Natural killer cell treated with Interleukin-12 subunit alpha and Interleukin-12 subunit beta and Interleukin-15 and Interleukin-18, amount 100 ng/mL, for 72 hours (primary cell): ENCODE data around the gene HGD. TPM values are rescaled to one million over a fixed set of nuclear protein-coding genes. Genes with fewer than 3 reads are reported as not detected.
"Not testable (repeated sequence)": the region's sequence is repeated elsewhere in the genome, so short reads cannot be mapped to it uniquely, and the experiment has no call there.

Experiments
- ATAC-seq, 2 donors: fragments of 150-1000 bp; cut with Tn5 transposase in 1 of 2; sonication (Bioruptor Pico), chemical (Tn5 transposase) in 1 of 2; 2 replicates each; pipeline ENCODE4 v1.10.0; 2021
- DNase-seq: peaks from one replicate; pipeline ENCODE4 v3.0.0; 2022; ENCODE audit warnings: low spot score
- H3K27ac Mint-ChIP-seq, 2 donors: 1 replicate in 1 of 2; 2 replicates in 1 of 2; pipeline ENCODE4 v1.8.0; 2022; ENCODE audit warnings: mixed read lengths in 2 of 2, mild to moderate bottlenecking in 1 of 2, moderate library complexity in 1 of 2
- H3K27me3 Mint-ChIP-seq, 2 donors: 1 replicate in 1 of 2; 2 replicates in 1 of 2; pipeline ENCODE4 v1.8.0; 2022; ENCODE audit warnings: mixed read lengths in 2 of 2
- H3K36me3 Mint-ChIP-seq: one replicate; pipeline ENCODE4 v1.8.0; 2022; ENCODE audit warnings: mixed read lengths
- H3K4me1 Mint-ChIP-seq, 2 donors: 1 replicate in 1 of 2; 2 replicates in 1 of 2; pipeline ENCODE4 v1.8.0; 2022; ENCODE audit warnings: low read depth in 2 of 2, mixed read lengths in 2 of 2, mild to moderate bottlenecking in 1 of 2
- H3K4me3 Mint-ChIP-seq: one replicate; pipeline ENCODE4 v1.8.0; 2022; ENCODE audit warnings: mixed read lengths
- H3K9me3 Mint-ChIP-seq: 2 replicates; pipeline ENCODE4 v1.8.0; 2022; ENCODE audit warnings: mixed read lengths
- total RNA-seq, 2 donors: library from RNA; stranded (reverse); gene quantifications; one replicate each; pipeline ENCODE4 v1.2.3, GENCODE V29; 2022

Gene HGD, protein sequence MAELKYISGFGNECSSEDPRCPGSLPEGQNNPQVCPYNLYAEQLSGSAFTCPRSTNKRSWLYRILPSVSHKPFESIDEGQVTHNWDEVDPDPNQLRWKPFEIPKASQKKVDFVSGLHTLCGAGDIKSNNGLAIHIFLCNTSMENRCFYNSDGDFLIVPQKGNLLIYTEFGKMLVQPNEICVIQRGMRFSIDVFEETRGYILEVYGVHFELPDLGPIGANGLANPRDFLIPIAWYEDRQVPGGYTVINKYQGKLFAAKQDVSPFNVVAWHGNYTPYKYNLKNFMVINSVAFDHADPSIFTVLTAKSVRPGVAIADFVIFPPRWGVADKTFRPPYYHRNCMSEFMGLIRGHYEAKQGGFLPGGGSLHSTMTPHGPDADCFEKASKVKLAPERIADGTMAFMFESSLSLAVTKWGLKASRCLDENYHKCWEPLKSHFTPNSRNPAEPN
- total RNA-seq, result 1 to 10 TPM in 1 of 2 donors, under 1 TPM in 1; 1.00 to 1.8 TPM

GRCh38 chr3:120682095-120682681, at the start of gene HGD:
Gene HGD (minus strand): TSS chr3:120682239. CDS start chr3:120682111, 128 bp downstream.
- no peak for DNase-seq
- Mint-ChIP-seq H3K27me3 (peaks cover 8 to 11% of the 10 kb centered on the region in 2 donors), H3K36me3 (no peaks in the 10 kb centered on the region), H3K4me3 (no peak within 1 kb of the TSS), H3K9me3 (no peaks in the 10 kb centered on the region), H3K27ac (no peak within 1 kb of the TSS), H3K4me1 (peaks cover 6 to 9% of the 10 kb centered on the region in 2 donors)
- no peak for ATAC-seq

GRCh38 chr3:120730576-120731542, 48.8 kb upstream of the HGD start:
- no peak for ATAC-seq
- Mint-ChIP-seq H3K4me3 (no peak overlapping the region), H3K9me3 (no peaks in the 10 kb centered on the region), H3K4me1 (peaks cover 4 to 5% of the 10 kb centered on the region in 2 donors), H3K27ac (no peak overlapping the region), H3K27me3 (no peaks in the 10 kb centered on the region), H3K36me3 (peaks cover 10% of the 10 kb centered on the region)
- no peak for DNase-seq

DNA sequence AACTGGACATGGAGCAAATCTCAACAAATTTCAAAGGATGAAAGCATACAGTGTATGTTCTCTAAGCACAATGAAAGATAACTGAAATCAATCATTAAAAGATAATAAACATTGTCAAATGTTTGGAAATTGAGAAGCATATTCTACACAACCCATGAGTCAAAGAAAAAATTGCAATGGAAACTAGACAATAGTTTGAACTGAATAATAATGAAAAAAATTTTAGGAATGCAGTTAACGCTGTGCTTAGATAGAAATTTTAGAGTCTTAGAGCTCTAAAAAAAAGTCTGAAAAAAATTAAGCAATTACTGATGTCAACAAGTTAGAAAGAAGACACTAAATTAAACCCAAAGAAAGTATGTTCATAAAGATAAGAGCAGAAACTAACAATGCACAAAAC, 44.8 kb upstream of the HGD start:
- Mint-ChIP-seq H3K36me3 (peaks cover 4% of the 10 kb centered on the region), H3K27me3 (no peaks in the 10 kb centered on the region), H3K27ac (no peak overlapping the region), H3K9me3 (no peaks in the 10 kb centered on the region), H3K4me1 (no peaks in the 10 kb centered on the region), H3K4me3 (no peak overlapping the region)
- ATAC-seq (no peak), DNase-seq (no peak)

DNA sequence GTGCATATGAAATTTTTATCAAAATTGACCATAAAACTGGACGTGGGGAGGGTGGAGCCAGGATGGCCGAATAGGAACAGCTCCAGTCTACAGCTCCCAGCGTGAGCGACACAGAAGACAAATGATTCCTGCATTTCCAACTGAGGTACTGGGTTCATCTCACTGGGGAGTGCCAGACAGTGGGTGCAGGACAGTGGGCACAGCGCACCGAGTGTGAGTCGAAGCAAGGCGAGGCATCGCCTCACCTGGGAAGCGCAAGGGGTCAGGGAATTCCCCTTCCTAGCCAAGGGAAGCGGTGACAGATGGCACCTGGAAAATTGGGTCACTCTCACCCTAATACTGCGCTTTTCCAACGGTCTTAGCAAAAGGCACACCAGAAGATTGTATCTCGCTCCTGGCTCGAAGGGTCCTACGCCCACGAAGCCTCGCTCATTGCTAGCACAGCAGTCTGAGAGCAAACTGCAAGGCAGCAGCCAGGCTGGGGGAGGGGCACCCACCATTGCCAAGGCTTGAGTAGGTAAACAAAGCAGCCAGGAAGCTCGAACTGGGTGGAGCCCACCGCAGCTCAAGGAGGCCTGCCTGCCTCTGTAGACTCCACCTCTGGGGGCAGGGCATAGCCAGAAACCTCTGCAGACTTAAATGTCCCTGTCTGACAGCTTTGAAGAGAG, 37.3 kb upstream of the HGD start:
- H3K27ac Mint-ChIP-seq, H3K9me3 Mint-ChIP-seq, H3K4me3 Mint-ChIP-seq, H3K27me3 Mint-ChIP-seq, ATAC-seq, DNase-seq, H3K36me3 Mint-ChIP-seq: not testable (repeated sequence)
- H3K4me1 Mint-ChIP-seq, result peaks cover 11 to 14% of the 10 kb centered on the region in 2 donors

DNA sequence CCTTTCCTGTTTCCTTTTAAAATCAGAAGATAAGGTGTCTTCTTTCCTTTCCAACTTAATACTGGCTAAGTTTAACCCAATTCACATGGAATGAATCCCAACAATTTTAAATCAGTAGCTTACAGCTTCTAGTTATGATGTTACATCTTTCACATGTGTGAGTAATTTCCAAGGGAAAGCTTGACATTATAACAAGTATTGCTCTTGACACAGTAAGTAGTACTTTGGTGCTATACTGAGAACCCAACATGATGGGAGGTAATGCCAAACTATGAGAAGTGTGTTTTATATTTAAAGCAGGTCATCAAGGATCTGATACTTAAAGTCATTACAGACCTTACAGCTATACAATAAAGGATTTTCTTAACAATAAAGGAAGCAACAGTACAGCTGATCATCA, 31.2 kb upstream of the HGD start:
- no peaks in the 10 kb centered on the region for H3K9me3 Mint-ChIP-seq
- H3K27ac Mint-ChIP-seq, result no peak overlapping the region
- DNase-seq, result no peak
- no peaks in the 10 kb centered on the region for H3K36me3 Mint-ChIP-seq
- H3K27me3 Mint-ChIP-seq, result no peaks in the 10 kb centered on the region
- peaks cover 0 to under 1% of the 10 kb centered on the region in 2 donors for H3K4me1 Mint-ChIP-seq
- no peak for ATAC-seq
- H3K4me3 Mint-ChIP-seq, result no peak overlapping the region

- Mint-ChIP-seq H3K27me3 (no peaks in the 10 kb centered on the region), H3K9me3 (no peaks in the 10 kb centered on the region), H3K4me3 (no peak overlapping the region), H3K36me3 (no peaks in the 10 kb centered on the region), H3K4me1 (no peaks in the 10 kb centered on the region), H3K27ac (no peak overlapping the region)
- no peak for DNase-seq
- no peak for ATAC-seq
Observed at GRCh38 chr3:120710369-120710768, 28.3 kb upstream of the HGD start.

DNA sequence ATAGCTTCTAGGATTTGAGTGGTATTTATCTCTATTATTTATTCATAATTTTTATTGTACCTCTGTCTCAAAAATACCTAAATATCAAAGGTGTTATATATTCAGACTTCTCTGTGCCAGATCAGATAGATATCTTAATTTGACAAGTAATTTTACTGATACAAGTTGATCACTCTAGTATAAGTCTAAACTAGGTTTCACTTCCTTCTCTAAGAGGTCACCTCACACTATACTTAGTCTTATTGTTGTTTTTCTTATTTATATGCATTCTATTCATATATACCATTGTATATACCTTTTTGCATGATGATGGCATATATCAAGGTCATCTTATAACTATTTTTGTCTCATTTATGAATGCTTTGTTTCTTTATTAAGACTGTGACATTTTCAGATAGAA, 26.4 kb upstream of the HGD start:
- no peak for ATAC-seq
- H3K27ac Mint-ChIP-seq, result no peak overlapping the region

DNA sequence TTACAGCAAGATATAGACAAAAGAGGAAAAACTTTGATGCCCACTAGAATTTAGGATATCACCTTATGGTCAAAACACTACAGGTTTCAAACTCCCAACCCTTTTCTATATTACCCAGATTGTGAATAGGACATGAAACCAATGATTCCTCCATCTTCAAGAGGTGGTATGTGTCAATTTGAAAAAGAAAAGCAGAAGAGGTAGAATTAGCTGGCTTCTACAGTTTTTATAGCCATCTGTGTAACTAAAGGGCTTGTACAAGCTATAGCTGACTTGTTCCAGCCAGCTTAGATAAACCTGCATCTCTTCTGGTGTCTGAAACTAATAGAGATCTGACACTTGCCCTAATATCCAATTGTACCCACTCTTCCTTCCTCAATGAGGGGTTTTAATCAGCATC, 24.9 kb upstream of the HGD start:
- no peaks in the 10 kb centered on the region for H3K9me3 Mint-ChIP-seq
- no peak overlapping the region for H3K27ac Mint-ChIP-seq
- no peaks in the 10 kb centered on the region for H3K27me3 Mint-ChIP-seq
- no peak overlapping the region for H3K4me3 Mint-ChIP-seq
- no peak for DNase-seq
- peaks cover 16% of the 10 kb centered on the region for H3K36me3 Mint-ChIP-seq
- no peak for ATAC-seq
- H3K4me1 Mint-ChIP-seq, result peaks cover 0 to 2% of the 10 kb centered on the region in 2 donors

More for the DNA sequence above, 26.4 kb upstream of the HGD start:
- peaks cover 0 to 2% of the 10 kb centered on the region in 2 donors for H3K4me1 Mint-ChIP-seq
- no peaks in the 10 kb centered on the region for H3K27me3 Mint-ChIP-seq
- no peak for DNase-seq
- peaks cover 11% of the 10 kb centered on the region for H3K36me3 Mint-ChIP-seq
- H3K9me3 Mint-ChIP-seq, result no peaks in the 10 kb centered on the region
- no peak overlapping the region for H3K4me3 Mint-ChIP-seq

DNA sequence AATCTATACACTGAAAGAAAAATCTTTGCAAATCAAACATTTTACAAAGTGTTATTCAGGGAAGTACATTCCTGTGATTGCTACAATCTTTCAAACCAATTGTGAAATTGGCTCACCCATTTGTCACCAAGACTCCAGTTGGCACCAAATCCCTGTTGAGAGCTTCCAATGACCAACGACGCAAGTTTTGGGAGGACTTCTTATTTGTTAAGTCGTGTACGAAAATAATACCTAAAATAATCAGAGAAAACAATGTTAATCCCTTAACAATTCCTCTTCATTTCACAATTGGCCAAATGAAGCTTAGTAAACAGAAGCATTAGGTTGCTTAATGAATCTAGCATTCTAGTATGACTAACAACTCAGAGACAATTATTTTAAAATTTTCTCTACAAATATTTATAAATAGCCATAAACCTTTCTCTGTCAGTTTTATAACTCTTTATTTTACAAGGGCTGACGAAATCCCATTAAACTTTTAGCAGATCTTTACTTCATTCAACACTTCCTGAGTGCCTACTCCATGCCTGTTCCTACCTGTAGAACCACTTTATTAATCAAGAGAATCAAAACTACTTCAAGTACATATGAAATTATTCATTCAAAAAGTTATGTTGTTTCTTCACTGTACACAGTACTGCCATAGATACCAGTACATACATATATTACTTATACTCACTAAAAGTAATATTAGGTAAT, 24.0 kb upstream of the HGD start:
- Mint-ChIP-seq H3K36me3 (peaks cover 16% of the 10 kb centered on the region), H3K9me3 (no peaks in the 10 kb centered on the region), H3K4me3 (no peak overlapping the region), H3K27ac (no peak overlapping the region), H3K27me3 (no peaks in the 10 kb centered on the region), H3K4me1 (peaks cover 0 to 2% of the 10 kb centered on the region in 2 donors)
- DNase-seq (no peak), ATAC-seq (no peak)

DNA sequence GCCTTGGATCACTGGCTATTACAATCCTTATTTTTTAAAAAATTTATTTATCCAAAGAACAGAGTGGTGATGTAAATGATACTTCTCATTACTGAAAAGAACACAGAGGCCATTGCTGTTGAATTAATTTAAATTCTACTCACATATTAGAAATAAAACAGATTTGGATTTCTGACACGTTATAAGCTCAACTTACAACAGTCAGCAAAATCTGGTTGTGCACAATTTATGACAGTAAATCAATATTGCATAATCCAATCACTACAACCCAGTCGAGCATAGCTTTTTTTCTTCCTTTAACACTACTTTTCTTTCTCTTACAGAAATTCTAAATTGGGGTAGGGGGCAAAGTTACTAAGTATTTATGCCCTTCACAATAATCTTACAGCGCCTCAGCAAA, 17.3 kb upstream of the HGD start:
- Mint-ChIP-seq H3K27me3 (no peaks in the 10 kb centered on the region), H3K4me1 (peaks cover 0 to 1% of the 10 kb centered on the region in 2 donors), H3K9me3 (no peaks in the 10 kb centered on the region), H3K4me3 (no peak overlapping the region), H3K36me3 (peaks cover 19% of the 10 kb centered on the region), H3K27ac (no peak overlapping the region)
- DNase-seq (no peak), ATAC-seq (no peak)

DNA sequence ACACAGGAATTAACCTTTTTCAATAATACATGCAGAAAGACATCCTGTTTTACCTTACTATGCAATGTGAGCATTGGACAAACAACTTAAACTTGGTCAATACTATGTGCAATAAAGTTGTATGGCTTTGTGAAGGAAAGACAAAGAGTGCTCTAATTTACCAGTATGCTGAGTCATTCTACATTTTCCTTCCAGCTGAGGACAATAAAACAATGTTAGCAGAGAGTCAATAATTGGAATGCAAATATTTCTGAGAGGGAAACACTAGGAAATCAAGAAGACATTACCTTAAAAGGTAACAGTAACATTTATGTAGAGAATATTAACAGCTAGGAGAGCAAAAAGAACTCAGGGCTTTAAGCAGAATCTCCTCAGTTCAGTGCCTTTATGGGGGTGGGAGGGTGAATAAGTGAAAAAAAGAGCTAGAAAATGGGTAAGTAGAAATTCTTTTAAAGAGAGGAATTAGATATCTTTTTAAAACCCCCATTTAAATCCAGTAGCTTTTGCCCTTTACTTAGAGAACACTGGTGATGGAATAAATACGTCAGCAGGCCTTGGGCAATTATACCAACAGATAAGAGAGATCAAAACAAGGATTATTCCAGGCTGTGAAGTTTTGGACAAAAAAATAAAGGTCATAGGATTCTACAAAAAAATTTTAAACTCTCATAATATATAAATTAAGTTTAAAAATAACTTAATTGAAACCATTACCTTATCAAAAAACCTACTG, 11.6 kb upstream of the HGD start:
- ATAC-seq, result no peak
- H3K27ac Mint-ChIP-seq, result no peak overlapping the region
- H3K4me1 Mint-ChIP-seq, result no peaks in the 10 kb centered on the region
- no peaks in the 10 kb centered on the region for H3K9me3 Mint-ChIP-seq
- no peaks in the 10 kb centered on the region for H3K27me3 Mint-ChIP-seq
- no peak for DNase-seq
- H3K4me3 Mint-ChIP-seq, result no peak overlapping the region
- peaks cover 3% of the 10 kb centered on the region for H3K36me3 Mint-ChIP-seq

DNA sequence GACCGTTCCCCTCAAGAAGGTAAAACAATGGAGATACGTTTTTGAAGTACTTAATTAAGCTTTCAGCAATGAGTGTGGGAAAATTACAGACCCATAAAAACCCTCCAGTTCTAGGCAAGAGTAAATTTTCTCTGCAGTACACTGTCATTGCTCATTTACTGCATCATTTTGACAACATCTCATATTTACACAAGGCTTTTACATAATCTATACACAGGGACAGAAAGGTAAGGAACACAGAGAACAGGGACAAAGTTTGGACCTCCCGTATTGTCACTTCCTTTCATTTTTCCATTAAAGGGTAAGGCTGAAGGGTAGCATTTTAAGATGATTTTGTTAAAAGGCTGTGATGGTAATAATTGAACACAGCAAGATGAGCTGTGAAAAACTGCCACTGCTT, 7.4 kb upstream of the HGD start:
- Mint-ChIP-seq H3K27me3 (no peaks in the 10 kb centered on the region), H3K27ac (no peak overlapping the region), H3K36me3 (no peaks in the 10 kb centered on the region), H3K4me1 (no peaks in the 10 kb centered on the region), H3K4me3 (no peak overlapping the region), H3K9me3 (no peaks in the 10 kb centered on the region)
- DNase-seq (no peak), ATAC-seq (no peak)
